GM12873 (cell line): ENCODE measurements around the gene DSN1.

Source experiments
- CTCF ChIP-seq: IDR thresholded peaks from 2 replicates; pipeline ENCODE4 v1.5.1; 2012; ENCODE audit warnings: low read depth, mild to moderate bottlenecking, moderate library complexity, low read length, control low read depth; ENCODE audit not compliant: insufficient read depth; ENCODE audit errors: missing control alignments

Gene DSN1

GRCh38 chr20:36773107-36773596, 411 bp downstream of the DSN1 start:
- no peak for TF ChIP-seq CTCF

- no peak for TF ChIP-seq CTCF
These were observed 2.9 kb downstream of the DSN1 start for GRCh38 chr20:36770680-36771079.

GRCh38 chr20:36768768-36769430, 4.7 kb downstream of the DSN1 start:
- TF ChIP-seq CTCF, result no peak

GRCh38 chr20:36761125-36761524, 12.4 kb downstream of the DSN1 start:
- TF ChIP-seq CTCF, result no peak

GRCh38 chr20:36760647-36761046, 12.9 kb downstream of the DSN1 start:
- no peak for TF ChIP-seq CTCF

GRCh38 chr20:36758276-36758675, 15.3 kb downstream of the DSN1 start:
- no peak for TF ChIP-seq CTCF

- TF ChIP-seq CTCF, result no peak
These were observed 17.1 kb downstream of the DSN1 start for GRCh38 chr20:36756496-36756895.
